Measurements from ENCODE around the gene PARN.

PARN gene

DNA sequence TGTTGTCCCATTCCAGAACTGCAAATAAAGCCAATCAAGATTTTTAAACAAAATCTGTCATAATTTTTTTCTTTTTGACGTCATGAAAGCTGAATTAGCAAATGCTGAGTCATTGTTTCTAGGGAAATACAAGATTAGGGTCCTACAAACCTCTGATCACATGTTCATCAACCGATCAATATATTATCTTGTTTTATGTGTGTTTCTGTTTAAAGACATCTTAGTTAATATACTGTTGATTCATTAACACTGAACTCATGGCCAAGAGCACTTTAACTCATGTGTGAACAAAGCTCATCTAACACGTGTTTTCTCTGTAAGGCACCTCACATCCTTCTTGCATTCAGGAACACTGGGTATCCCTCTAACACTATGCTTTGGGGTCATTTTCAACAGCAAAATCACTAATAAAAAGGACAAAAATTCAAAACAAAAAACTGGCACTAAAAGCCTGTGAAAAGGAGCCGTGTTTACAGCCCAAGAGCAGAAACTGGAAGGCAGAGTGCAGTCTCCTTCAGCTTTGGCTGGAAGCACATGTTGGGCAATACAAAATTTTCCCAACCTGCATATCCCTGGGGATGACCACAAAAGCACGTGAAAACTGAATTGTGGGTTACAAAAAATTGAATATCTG lies 102.5 kb downstream of the PARN start:
- ChIA-PET POLR2A (no interaction called here), CTCF (interaction anchor here (0.6 to 1.2 kb wide), 4 partner anchors 14 to 608 kb away, joined by 3 to 4 read pairs (median 3); partner anchors contain the start of gene ERCC4)
- no peak for DNase-seq (ENCODE audit: extremely low spot score)
- TF ChIP-seq ZNF384 (IDR thresholded peaks at IDR 0.05), result no peak
- TF ChIP-seq NFRKB (IDR thresholded peaks at IDR 0.05), result no peak
- no peak for TF ChIP-seq SP1 (IDR thresholded peaks at IDR 0.05)
- no peak for TF ChIP-seq LEF1 (IDR thresholded peaks at IDR 0.05; ENCODE audit: borderline replicate concordance)
- TF ChIP-seq L3MBTL2 (conservative IDR thresholded peaks at IDR 0.05), result no peak

- TF ChIP-seq ELF4 (IDR thresholded peaks at IDR 0.05) (no peak), FOXA1 (IDR thresholded peaks at IDR 0.05) (no peak), SP1 (IDR thresholded peaks at IDR 0.05) (no peak), LEF1 (IDR thresholded peaks at IDR 0.05; ENCODE audit: borderline replicate concordance) (no peak), L3MBTL2 (conservative IDR thresholded peaks at IDR 0.05) (no peak), SUZ12 (IDR thresholded peaks at IDR 0.05) (no peak), HDGF (IDR thresholded peaks at IDR 0.05; ENCODE audit: borderline replicate concordance) (no peak)
- CTCF ChIA-PET, result no interaction called here
- DNase-seq (ENCODE audit: extremely low spot score), result no peak
- POLR2A ChIA-PET, result no interaction called here
Measured at GRCh38 chr16:14525596-14525995, 104.5 kb downstream of the PARN start.

DNA sequence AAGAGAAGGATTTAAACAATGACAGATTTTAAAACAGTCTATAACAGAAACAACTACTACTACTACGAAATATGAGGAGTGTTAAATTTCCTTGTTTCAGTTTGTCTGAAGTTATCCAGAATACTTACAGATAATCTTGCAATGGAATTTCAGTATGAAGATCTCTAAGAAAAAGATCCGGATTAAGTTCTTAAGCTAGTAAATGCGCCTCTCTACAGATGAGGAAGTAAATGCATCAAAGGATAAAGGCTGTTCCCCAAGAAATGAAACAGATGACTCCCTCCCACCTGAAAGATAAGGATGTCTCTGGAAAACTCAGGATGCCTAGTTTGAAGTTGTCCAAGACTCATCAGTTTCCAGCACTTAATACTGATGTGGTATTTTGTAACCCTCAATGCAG lies 105.1 kb downstream of the PARN start:
- TF ChIP-seq ELF4 (IDR thresholded peaks at IDR 0.05) (no peak), HDGF (IDR thresholded peaks at IDR 0.05; ENCODE audit: borderline replicate concordance) (no peak), LEF1 (IDR thresholded peaks at IDR 0.05; ENCODE audit: borderline replicate concordance) (no peak), TARDBP (IDR thresholded peaks at IDR 0.05) (no peak), NFRKB (IDR thresholded peaks at IDR 0.05) (no peak), ZNF384 (IDR thresholded peaks at IDR 0.05) (no peak), FOXA1 (IDR thresholded peaks at IDR 0.05) (no peak)
- ChIA-PET CTCF (no interaction called here), POLR2A (no interaction called here)

GRCh38 chr16:14523632-14524031 lies 106.4 kb downstream of the PARN start:
- no peak for DNase-seq (ENCODE audit: extremely low spot score)
- TF ChIP-seq ELF4 (IDR thresholded peaks at IDR 0.05) (no peak), FOXA1 (IDR thresholded peaks at IDR 0.05) (no peak)
- ChIA-PET CTCF (no interaction called here), POLR2A (no interaction called here)

More for the DNA sequence above, 105.1 kb downstream of the PARN start:
- DNase-seq (ENCODE audit: extremely low spot score), result no peak

- POLR2A ChIA-PET, result no interaction called here
- no peak for TF ChIP-seq ELF4 (IDR thresholded peaks at IDR 0.05)
- no peak for TF ChIP-seq CTBP1 (IDR thresholded peaks at IDR 0.05; ENCODE audit: borderline replicate concordance)
- no peak for TF ChIP-seq SP1 (IDR thresholded peaks at IDR 0.05)
- TF ChIP-seq TARDBP (IDR thresholded peaks at IDR 0.05), result no peak
- no peak for TF ChIP-seq SUZ12 (IDR thresholded peaks at IDR 0.05)
- TF ChIP-seq L3MBTL2 (conservative IDR thresholded peaks at IDR 0.05), result no peak
- TF ChIP-seq BHLHE40 (IDR thresholded peaks at IDR 0.05; ENCODE audit: borderline replicate concordance), result no peak
- TF ChIP-seq NFRKB (IDR thresholded peaks at IDR 0.05), result no peak
- no peak for TF ChIP-seq LEF1 (IDR thresholded peaks at IDR 0.05; ENCODE audit: borderline replicate concordance)
- no peak for DNase-seq (ENCODE audit: extremely low spot score)
- CTCF ChIA-PET, result interaction anchor here (0.7 kb wide), 1 partner anchor 603 kb away, joined by 4 read pairs; the partner anchor contains the start of gene ERCC4
Measured at GRCh38 chr16:14522671-14523070, 107.4 kb downstream of the PARN start.

DNA sequence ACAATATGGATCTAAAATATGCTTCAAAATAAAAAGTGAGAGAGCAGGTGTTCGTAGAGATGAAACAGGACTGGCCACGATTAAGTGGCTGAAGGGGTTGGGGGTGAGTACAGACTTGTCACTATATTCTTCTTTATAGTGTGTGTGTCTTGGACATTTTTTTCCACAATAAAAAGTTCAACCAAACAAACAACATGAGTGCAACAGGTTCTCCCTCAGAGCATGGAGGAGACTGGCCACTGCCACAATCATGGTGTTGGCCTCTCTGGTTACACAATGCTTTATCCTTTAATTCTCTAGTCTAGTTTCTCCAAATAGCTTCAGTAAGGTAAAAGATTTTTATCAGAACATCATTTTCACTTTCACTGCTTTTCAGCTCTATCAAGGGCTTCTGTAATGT lies 109.3 kb downstream of the PARN start:
- no peak for TF ChIP-seq ELF4 (IDR thresholded peaks at IDR 0.05)
- TF ChIP-seq, protein P1, sequence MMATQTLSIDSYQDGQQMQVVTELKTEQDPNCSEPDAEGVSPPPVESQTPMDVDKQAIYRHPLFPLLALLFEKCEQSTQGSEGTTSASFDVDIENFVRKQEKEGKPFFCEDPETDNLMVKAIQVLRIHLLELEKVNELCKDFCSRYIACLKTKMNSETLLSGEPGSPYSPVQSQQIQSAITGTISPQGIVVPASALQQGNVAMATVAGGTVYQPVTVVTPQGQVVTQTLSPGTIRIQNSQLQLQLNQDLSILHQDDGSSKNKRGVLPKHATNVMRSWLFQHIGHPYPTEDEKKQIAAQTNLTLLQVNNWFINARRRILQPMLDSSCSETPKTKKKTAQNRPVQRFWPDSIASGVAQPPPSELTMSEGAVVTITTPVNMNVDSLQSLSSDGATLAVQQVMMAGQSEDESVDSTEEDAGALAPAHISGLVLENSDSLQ (IDR thresholded peaks at IDR 0.05), result no peak
- TF ChIP-seq SUZ12 (IDR thresholded peaks at IDR 0.05), result no peak
- no peak for TF ChIP-seq HDGF (IDR thresholded peaks at IDR 0.05; ENCODE audit: borderline replicate concordance)
- no peak for TF ChIP-seq SP1 (IDR thresholded peaks at IDR 0.05)
- no peak for TF ChIP-seq ZNF384 (IDR thresholded peaks at IDR 0.05)
- TF ChIP-seq FOXK2 (IDR thresholded peaks at IDR 0.05), result no peak
- TF ChIP-seq LEF1 (IDR thresholded peaks at IDR 0.05; ENCODE audit: borderline replicate concordance), result no peak
- no peak for TF ChIP-seq L3MBTL2 (conservative IDR thresholded peaks at IDR 0.05)
- TF ChIP-seq ARNT (IDR thresholded peaks at IDR 0.05), result no peak
- no peak for TF ChIP-seq BHLHE40 (IDR thresholded peaks at IDR 0.05; ENCODE audit: borderline replicate concordance)
- TF ChIP-seq FOXA1 (IDR thresholded peaks at IDR 0.05), result no peak
- TF ChIP-seq CTBP1 (IDR thresholded peaks at IDR 0.05; ENCODE audit: borderline replicate concordance), result no peak
- TF ChIP-seq NFRKB (IDR thresholded peaks at IDR 0.05), result no peak
- TF ChIP-seq FOXM1 (IDR thresholded peaks at IDR 0.05; ENCODE audit: borderline replicate concordance), result no peak
- ChIA-PET CTCF (interaction anchor here (0.6 kb wide), 1 partner anchor 211 kb away, joined by 4 read pairs; no protein-coding TSS in a partner anchor), POLR2A (no interaction called here)
- DNase-seq (ENCODE audit: extremely low spot score), result no peak

DNA sequence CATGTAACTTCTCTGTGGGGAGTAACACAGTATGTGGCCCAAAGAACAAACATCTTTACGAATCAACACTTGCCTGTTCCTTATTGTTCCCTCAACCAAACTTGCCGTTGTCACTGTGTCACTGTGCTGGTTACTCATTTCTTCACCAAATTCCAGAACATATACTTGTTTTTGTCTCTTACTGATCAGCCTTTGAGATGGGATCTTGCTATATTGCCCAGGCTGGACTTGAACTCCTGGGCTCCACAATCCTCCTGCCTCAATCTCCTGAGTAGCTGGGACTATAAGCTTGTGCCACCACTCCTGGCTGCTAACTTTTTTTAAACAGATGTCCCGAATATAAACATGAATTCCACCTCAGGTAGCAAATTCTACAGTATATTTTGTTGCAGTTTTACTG lies 115.1 kb downstream of the PARN start:
- POLR2A ChIA-PET, result interaction anchor here (0.7 kb wide), 1 partner anchor 109 kb away, joined by 3 read pairs; no protein-coding TSS in a partner anchor
- TF ChIP-seq TARDBP (IDR thresholded peaks at IDR 0.05) (no peak), LEF1 (IDR thresholded peaks at IDR 0.05; ENCODE audit: borderline replicate concordance) (no peak), ZNF384 (IDR thresholded peaks at IDR 0.05) (no peak), FOXA1 (IDR thresholded peaks at IDR 0.05) (no peak), SUZ12 (IDR thresholded peaks at IDR 0.05) (no peak), ARNT (IDR thresholded peaks at IDR 0.05) (no peak), L3MBTL2 (conservative IDR thresholded peaks at IDR 0.05) (no peak), NFRKB (IDR thresholded peaks at IDR 0.05) (no peak), HDGF (IDR thresholded peaks at IDR 0.05; ENCODE audit: borderline replicate concordance) (no peak)
- DNase-seq (ENCODE audit: extremely low spot score), result no peak
- CTCF ChIA-PET, result no interaction called here

All from HEK293T (cell line).